Activated CD4-positive, CD25-positive, alpha-beta regulatory T cell treated with anti-CD3 and anti-CD28 coated beads, Interleukin-2, amount 50 U/mL, for 16 hours (primary cell): Measurements from ENCODE around the gene TNF.

ENCODE experiments used
- DNase-seq: peaks from one replicate; pipeline ENCODE4 v3.0.0-alpha.2; 2020; ENCODE audit warnings: low read depth, low spot score

Gene TNF

DNA sequence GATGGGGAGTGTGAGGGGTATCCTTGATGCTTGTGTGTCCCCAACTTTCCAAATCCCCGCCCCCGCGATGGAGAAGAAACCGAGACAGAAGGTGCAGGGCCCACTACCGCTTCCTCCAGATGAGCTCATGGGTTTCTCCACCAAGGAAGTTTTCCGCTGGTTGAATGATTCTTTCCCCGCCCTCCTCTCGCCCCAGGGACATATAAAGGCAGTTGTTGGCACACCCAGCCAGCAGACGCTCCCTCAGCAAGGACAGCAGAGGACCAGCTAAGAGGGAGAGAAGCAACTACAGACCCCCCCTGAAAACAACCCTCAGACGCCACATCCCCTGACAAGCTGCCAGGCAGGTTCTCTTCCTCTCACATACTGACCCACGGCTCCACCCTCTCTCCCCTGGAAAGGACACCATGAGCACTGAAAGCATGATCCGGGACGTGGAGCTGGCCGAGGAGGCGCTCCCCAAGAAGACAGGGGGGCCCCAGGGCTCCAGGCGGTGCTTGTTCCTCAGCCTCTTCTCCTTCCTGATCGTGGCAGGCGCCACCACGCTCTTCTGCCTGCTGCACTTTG is at the start of gene TNF:
Gene TNF (plus strand): TSS at position 231 of the 567 bp plus-strand sequence. CDS start 177 bp downstream, at position 408.
- DNase-seq = peak; percentile 68

DNA sequence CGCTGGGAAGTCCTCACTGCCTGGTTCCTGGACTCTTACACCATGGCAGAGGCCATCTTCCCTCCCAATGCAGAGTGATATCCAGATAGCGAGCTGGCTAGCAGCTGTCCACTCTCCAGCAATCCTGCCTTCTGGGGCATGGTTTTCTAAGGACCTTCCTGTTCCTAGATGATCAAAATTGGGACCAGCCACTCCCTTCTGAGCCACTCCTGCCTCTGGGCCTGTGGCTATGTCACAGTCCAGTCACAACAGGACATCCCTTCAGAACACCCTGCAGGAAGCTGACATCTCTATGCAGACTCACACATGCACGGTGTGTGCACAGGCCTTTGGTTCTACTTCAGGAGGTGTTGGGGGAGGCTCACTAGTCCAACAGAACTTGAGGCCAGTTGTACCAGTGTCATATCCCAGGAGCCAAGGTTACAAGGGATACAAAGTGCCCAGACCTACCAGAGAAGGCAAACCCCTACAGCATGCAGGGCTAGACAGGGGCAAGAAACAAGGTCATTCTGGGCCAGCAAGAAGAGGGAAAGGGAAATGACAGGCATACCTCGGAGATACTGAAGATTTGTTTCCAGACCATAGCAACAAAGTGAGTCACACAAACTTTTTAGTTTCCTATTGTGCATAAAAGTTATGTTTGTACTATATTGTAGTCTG is 49.3 kb upstream of the TNF start:
- no peak for DNase-seq

GRCh38 chr6:31528307-31528777 is 47.0 kb upstream of the TNF start:
- DNase-seq = no peak

DNA sequence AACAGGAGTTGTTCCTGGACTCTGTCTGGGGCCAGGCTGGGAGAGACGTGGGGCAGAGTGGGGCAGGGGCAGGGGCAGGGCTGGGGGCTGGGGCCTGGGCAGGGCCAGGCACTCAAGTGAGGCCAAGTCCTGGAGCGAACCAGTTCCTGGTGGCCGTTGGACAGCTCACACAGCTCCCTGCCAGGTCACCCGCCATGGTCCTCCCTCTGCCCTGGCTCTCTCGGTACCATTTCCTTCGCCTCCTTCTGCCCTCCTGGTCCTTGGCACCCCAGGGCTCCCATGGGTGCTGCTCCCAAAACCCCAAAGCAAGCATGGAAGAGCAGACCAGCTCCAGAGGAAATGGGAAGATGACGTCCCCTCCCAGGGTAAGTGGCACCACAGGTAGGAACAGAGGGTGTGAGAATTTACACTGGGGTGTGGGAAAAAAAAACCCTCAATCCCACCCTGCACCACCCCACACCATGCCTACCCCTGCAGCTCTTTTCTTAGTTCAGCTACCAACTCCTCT is 46.5 kb upstream of the TNF start, which contains the start of gene MCCD1:
Gene MCCD1 (plus strand): TSS at position 142 of the 508 bp plus-strand sequence. CDS start 53 bp downstream, at position 195.
- no peak for DNase-seq

DNA sequence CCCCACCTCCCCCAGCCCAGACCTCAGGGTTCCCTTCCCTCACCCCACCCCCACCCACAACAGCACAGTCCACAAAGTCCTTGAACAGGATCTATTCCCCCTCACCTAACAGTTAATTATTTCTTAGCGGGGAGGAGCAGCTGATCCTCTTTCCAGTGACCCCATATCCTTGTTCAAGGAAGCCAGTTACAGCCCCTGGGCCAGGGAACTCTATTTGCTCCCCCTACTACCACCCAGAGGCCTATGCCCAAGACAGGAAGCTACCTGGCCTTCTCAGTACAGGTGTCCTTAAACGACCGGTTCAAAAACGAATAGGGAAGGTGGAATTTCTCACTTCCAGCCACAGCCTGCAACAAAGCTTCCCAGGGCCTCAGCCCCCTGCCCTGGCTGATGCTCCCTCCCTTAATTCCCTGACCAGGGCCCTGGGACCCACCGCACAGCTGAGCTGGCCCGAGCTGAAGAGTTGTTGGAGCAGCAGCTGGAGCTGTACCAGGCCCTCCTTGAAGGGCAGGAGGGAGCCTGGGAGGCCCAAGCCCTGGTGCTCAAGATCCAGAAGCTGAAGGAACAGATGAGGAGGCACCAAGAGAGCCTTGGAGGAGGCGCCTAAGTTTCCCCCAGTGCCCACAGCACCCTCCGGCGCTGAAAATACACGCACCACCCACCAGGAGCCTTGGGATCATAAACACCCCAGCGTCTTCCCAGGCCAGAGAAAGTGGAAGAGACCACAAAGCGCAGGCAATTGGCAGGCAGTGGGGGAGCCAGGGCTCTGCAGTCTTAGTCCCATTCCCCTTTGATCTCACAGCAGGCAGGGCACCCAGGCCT is 45.8 kb upstream of the TNF start:
- DNase-seq = no peak

DNA sequence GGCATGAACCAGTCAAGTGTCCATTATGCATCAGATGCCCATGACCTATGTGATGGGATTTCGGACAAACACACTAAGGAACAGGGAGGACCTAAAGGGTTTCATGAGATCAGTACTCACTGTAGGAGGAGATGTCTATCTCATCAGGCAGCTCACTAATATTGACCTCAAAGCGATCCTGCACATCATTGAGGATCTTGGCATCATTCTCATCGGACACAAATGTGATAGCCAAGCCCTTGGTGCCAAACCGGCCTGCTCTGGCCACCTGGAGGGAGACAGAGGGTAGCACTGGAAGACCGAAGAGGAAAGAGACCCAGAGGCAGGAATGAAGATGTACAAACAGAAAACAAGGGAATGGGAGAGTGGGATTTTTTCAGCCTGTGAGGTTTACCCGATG is 44.7 kb upstream of the TNF start:
- no peak for DNase-seq

- no peak for DNase-seq
These were observed 44.2 kb upstream of the TNF start for GRCh38 chr6:31531162-31531561.

- DNase-seq = no peak
These were observed 43.4 kb upstream of the TNF start for GRCh38 chr6:31531771-31532643.

DNA sequence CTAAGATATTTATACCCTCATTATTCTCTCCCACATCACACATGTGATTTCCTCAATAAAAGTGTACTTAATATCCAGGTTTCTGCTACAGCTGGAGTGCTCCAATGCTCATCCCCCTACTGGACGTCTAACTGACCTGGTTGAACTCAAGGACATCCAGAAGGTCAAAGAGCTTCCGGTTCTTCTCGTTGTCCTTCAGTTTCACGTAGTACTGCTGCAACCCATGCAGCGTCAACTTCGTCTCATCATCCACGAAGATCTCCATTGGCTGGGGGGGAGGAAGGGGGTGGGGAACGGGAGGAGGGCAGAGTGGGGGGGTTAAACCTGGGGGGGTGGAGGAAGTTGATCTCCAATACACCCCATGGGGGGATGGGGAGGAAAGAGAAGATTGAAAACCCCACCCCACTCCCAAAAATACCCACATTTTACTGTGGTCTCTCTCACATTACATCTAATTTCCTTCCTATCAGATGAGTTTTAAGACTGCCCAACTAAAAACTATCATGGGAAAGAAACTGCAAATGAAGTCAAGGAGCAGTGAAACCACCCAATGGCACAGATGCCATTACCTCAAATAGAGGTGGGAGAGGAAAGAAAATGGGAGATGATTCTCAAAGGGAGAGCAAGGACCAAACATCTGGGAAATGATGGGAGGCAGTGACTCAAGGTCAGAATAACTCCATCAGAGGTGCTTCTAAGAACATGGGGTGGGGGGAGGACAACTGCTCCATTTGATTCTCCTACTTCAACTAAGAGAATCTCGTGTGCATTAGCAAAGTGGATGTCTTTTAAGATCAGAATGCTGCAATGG is 42.5 kb upstream of the TNF start:
- DNase-seq = no peak

DNA sequence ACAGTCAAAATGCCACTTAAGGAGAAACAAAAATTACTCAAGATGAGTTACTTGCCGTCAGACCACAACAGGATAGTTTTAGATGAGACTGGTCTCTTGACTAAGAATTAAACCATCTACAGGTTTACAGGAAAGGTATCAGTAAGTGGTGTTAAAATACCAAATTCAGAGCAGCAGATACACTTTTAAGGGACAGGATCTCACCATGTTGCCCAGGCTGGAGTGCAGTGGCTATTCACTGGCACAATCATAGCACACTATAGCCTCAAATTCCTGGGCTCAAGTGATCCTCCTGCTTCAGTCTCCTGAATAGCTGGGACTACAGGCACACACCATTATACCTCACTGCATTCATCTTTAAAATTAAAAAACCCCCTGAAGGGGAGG is 41.9 kb upstream of the TNF start:
- DNase-seq = no peak

DNA sequence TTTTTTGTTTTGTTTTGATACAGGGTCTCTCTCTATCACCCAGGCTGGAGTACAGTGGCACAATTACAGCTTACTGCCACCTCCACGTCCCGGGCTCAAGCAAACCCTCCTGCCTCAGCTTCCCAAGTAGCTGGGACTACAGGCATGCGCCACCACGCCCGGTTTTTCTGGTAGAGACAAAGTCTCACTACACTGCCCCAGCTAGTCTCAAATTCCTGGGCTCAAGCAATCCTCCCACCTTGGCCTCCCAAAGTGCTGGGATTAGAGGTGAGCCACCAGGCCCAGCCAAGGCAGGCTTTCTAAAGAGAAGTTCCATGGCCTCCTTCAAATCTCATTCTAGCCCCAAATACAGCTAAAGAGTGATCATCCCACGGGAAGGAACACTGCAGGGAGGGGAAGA is 41.4 kb upstream of the TNF start:
- no peak for DNase-seq

- DNase-seq = no peak
These were observed 40.8 kb upstream of the TNF start for GRCh38 chr6:31534521-31535040.

DNA sequence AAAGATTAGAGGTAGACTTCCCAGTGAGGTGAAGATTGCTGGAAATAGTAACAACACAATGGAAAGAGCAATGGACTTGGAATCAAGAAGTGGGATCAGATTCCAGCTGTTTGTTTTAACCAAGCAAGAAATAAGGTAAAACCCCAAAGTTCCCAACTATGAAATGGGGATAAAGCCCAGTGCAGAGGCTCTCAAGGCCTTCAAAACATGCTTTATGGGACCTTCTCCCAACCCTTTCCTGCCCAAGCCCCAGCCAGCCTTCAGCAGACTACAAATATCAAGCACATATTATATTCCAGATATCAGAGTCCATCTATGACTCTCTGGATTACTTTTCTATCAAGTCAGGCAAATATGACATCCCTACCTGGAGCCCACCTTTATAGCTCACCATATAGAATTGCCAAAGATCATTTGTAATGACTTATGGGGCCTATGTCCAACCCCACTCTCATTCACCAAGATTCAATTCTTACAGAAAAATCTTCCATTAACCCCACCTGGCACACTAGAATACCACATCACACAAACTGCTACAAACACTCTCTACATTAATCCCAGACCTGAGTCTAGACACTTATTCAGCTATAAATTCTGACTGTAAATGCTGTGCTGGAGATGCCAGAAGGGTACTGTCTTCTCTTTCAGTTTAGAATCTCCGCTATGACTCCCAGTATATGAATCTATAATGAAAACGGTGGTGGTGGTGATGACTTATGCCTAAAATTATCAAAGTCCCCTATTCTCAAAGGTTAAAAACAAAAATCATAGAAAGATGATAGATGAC is 39.6 kb upstream of the TNF start:
- DNase-seq = no peak

GRCh38 chr6:31538805-31539400 is 36.5 kb upstream of the TNF start:
- DNase-seq = no peak

- no peak for DNase-seq
These were observed 34.7 kb upstream of the TNF start for GRCh38 chr6:31540640-31541039.

DNA sequence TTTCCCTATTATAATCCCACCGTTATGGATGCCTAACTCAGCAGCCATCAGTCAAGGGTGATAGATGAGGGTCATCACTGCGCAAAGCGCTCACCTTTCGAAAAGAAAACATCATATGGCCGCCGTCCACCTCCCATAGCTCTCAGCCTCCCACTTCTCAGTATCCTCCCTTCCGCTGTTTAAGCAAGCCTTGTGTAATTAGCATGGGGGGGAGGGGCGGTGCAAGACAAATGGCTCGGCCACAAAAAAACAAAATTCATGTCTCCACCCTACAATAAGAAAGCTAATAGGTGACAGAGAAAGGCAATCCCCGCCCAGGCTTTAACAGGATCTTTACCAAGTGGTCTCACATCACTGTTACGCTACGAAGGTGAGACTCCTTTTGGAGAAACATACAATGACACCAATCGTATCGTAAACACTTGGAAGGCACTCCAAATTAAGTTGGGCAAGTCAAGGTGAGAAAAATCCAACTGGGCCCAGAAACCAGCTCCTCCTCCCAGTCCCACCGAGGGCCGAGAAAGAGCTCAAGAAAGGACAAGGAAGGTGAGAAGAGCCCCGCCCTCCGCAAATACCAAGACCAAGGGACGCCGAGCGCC is 34.2 kb upstream of the TNF start:
- peak; percentile 45 for DNase-seq

GRCh38 chr6:31541658-31542521 is 33.5 kb upstream of the TNF start, which contains the start of gene DDX39B:
DDX39B (minus strand) TSS chr6:31542003; CDS start chr6:31540532, 1,471 bp downstream.
- DNase-seq = peak; percentile 90

DNA sequence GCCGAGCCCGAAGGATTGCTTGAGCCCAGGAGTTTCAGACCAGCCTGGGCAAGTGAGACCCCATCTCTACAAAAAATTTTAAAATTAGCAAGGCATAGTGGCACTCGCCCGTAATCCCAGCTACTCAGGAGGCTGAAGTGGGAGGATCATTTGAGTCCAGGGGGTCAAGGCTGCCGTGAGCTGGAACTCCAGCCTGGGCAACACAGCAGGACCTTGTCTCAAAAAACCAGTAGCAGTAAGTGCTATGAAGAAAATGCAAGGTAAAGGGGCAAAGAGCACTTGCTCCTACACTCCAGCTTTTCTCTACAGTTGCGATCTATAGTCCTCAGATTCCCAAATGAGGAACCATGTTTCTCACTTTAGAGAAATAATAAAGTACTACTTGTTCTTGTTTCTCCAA is 31.7 kb upstream of the TNF start:
- no peak for DNase-seq
